Spleen (tissue), 11 donors: ENCODE data around the gene CLEC16A. TPM values are rescaled to one million over a fixed set of nuclear protein-coding genes. Genes with fewer than 3 reads are reported as not detected.

ENCODE experiments used
- DNase-seq: peaks from one replicate; pipeline ENCODE4 v3.0.0-alpha.2; 2020
- H3K27ac ChIP-seq, 8 donors: fragments of 200-600 bp; sonication (generic) in 7 of 8; 1 replicate in 4 of 8; 2 replicates in 4 of 8; pipeline versions ENCODE4 v1.5.0 to v1.8.0; 2016 to 2021; ENCODE audit warnings: inconsistent platforms in 4 of 8, mild to moderate bottlenecking in 4 of 8, moderate library complexity in 1 of 8
- H3K27me3 ChIP-seq, 7 donors: fragments of 200-600 bp; sonication (generic) in 6 of 7; replicated peaks in 1 of 7; 1 replicate in 4 of 7; 2 replicates in 3 of 7; pipeline versions ENCODE4 v1.5.0 to v1.8.0; 2016 to 2021; ENCODE audit warnings: inconsistent platforms in 3 of 7, mild to moderate bottlenecking in 1 of 7
- H3K36me3 ChIP-seq, 6 donors: fragments of 200-600 bp; sonication (generic) in 5 of 6; 1 replicate in 4 of 6; 2 replicates in 2 of 6; pipeline versions ENCODE4 v1.5.0 to v1.8.0; 2016 to 2021; ENCODE audit warnings: inconsistent platforms in 2 of 6
- H3K4me1 ChIP-seq, 6 donors: fragments of 200-600 bp; sonication (generic) in 5 of 6; 1 replicate in 3 of 6; 2 replicates in 3 of 6; pipeline versions ENCODE4 v1.5.0 to v1.8.0; 2016 to 2021; ENCODE audit warnings: inconsistent platforms in 3 of 6
- H3K4me3 ChIP-seq, 8 donors: fragments of 200-600 bp; sonication (generic) in 7 of 8; 1 replicate in 4 of 8; 2 replicates in 4 of 8; pipeline versions ENCODE4 v1.5.0 to v1.8.0; 2016 to 2021; ENCODE audit warnings: inconsistent platforms in 4 of 8, mild to moderate bottlenecking in 4 of 8, moderate library complexity in 2 of 8
- H3K9me3 ChIP-seq, 8 donors: fragments of 200-600 bp; sonication (generic) in 7 of 8; 1 replicate in 4 of 8; 2 replicates in 4 of 8; pipeline versions ENCODE4 v1.5.0 to v1.8.0; 2016 to 2021; ENCODE audit warnings: inconsistent platforms in 4 of 8
- POLR2A ChIP-seq, 3 donors: fragments of 450-650 bp; IDR thresholded peaks; one replicate each; pipeline ENCODE4 v1.5.1; 2017; ENCODE audit warnings: antibody characterized with exemption in 3 of 3, mild to moderate bottlenecking in 1 of 3
- POLR2AphosphoS5 ChIP-seq, 3 donors: sonication (generic); formaldehyde crosslinking; IDR thresholded peaks; one replicate each; pipeline ENCODE4 v1.5.1; 2017; ENCODE audit warnings: antibody characterized with exemption in 3 of 3
- WGBS, 5 donors: extraction: QIAGEN DNeasy Blood & Tissue Kit in 3 of 5; methylation state at CpG; one replicate each; pipeline versions ENCODE4 v1.1.5 to v1.1.7; 2013 to 2018; 5-methylcytosine and 5-hydroxymethylcytosine counted together
- intact Hi-C: fragments of 100-400 bp; cut with DNase I; formaldehyde crosslinking; loops from one replicate; pipeline ENCODE4 v1.15.0; 2023; ENCODE audit warnings: low total_unique reads
- polyA plus RNA-seq, 3 donors: library from polyadenylated mRNA; stranded (reverse); fragments of 200-250 nt; gene quantifications; one replicate each; pipeline ENCODE4 v1.2.1, GENCODE V29; 2013
- total RNA-seq, 7 donors: library from RNA; depleted of rRNA in 3 of 7; stranded (reverse); fragments of >200 nt in 3 of 7; fragmentation: NEBNext Ultra II Directional in 4 of 7; extraction: Animal tissue kit (Norgen Biotek cat#: 25700) in 4 of 7; gene quantifications; one replicate each; pipeline versions ENCODE4 v1.1.0 to v1.2.1, GENCODE V29; 2016 to 2021
- TF ChIP-seq, protein P1 (sequence below), 11 experiments: fragments of 200-600 bp in 7 of 11; fragments of 450-650 bp in 4 of 11; sonication (generic) in 4 of 11; IDR thresholded peaks in 8 of 11; conservative IDR thresholded peaks in 3 of 11; 1 replicate in 7 of 11; 2 replicates in 4 of 11; pipeline versions ENCODE4 v1.4.0 to v1.8.0; 2016 to 2021; ENCODE audit warnings: antibody characterized with exemption in 11 of 11, inconsistent platforms in 4 of 11, mild to moderate bottlenecking in 1 of 11
- donor health status: healthy with polysubstance abuse.
- donor health status: DM: no; HTN: no; CAD: no; lungs with moderate emphysema.
- donor health status: DM: no; HTN: no; CAD: no.
- donor health status: Bipolar disorder and iron deficiency.
- donor health status: healthy.
- donor health status: DM: no; HTN: no; CAD: no.
- donor health status: DM: yes; HTN: yes; CAD: no.

The CLEC16A gene
- total and polyA plus RNA-seq, 10 donors: 7.3 to 54.6 (median 35.1) TPM

DNA sequence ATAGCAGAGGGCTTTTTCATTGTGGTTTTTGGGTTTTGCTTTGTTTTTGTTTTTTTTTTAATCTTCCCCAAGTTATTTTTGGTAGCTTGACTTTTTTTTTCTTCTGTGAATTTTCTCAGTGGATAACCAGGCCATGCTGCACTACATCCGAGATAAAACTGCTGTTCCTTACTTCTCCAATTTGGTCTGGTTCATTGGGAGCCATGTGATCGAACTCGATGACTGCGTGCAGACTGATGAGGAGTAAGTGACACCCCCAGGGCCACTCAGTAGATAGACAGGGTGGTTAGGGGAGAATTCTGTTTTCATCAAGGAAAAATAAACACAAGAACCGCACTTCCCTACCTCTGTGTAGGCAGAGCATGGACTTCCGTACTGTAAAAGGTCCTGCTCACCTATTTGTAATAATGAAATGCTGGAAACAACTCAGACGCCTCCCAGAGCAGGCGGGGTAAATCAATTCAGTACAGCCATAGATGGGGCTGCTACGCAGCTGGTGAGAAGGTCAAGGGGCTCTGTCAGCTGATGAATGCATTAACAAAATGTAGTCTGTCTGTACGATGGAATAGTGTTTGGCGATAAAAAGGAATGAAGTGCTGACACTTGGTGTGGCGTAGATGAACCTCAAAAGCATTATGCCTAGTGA is 28.6 kb downstream of the CLEC16A start:
- Histone ChIP-seq H3K4me3 (no peak overlapping the region), H3K27me3 (no peaks in the 10 kb centered on the region), H3K36me3 (peaks cover 0 to 100% (median 61%) of the 10 kb centered on the region in 6 donors), H3K4me1 (peaks cover 0 to 32% (median 4%) of the 10 kb centered on the region in 6 donors), H3K27ac (no peak overlapping the region), H3K9me3 (no peaks in the 10 kb centered on the region)
- intact Hi-C loops: no loop called here
- 81 to 93% (median 88%) methylated on average over 12 of the region's 12 CpGs for WGBS, 5 donors
- TF ChIP-seq, protein P1, sequence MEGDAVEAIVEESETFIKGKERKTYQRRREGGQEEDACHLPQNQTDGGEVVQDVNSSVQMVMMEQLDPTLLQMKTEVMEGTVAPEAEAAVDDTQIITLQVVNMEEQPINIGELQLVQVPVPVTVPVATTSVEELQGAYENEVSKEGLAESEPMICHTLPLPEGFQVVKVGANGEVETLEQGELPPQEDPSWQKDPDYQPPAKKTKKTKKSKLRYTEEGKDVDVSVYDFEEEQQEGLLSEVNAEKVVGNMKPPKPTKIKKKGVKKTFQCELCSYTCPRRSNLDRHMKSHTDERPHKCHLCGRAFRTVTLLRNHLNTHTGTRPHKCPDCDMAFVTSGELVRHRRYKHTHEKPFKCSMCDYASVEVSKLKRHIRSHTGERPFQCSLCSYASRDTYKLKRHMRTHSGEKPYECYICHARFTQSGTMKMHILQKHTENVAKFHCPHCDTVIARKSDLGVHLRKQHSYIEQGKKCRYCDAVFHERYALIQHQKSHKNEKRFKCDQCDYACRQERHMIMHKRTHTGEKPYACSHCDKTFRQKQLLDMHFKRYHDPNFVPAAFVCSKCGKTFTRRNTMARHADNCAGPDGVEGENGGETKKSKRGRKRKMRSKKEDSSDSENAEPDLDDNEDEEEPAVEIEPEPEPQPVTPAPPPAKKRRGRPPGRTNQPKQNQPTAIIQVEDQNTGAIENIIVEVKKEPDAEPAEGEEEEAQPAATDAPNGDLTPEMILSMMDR (IDR thresholded peaks at IDR 0.05 in 8 of 11, conservative IDR thresholded peaks at IDR 0.05 in 3 of 11): no peak
- TF ChIP-seq POLR2A (IDR thresholded peaks at IDR 0.05): no peak
- TF ChIP-seq POLR2AphosphoS5 (IDR thresholded peaks at IDR 0.05): no peak
- no peak for DNase-seq

DNA sequence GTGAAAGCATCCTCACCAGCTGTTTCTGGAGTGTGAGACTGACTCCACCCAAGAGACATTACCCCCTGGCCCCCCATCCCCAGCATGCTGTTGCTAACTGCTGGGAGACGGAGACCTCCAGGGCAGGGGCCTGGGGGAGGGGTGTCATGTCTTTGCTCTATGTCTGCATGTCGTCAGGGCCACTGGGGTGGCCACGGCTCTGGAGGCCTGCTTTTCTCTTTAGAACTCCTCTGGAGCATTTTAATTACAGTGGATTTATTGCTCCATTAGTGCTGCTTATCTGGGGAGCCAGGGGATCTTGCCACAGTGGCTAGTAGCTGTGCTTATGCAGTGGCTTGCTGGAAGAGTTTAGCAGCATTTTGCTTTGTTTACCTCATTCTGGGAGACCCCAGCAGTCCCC is 32.3 kb downstream of the CLEC16A start:
- intact Hi-C loops: no loop called here
- Histone ChIP-seq H3K27ac (no peak overlapping the region), H3K27me3 (no peaks in the 10 kb centered on the region), H3K4me3 (no peak overlapping the region), H3K9me3 (no peaks in the 10 kb centered on the region), H3K36me3 (peaks cover 0 to 100% (median 66%) of the 10 kb centered on the region in 6 donors), H3K4me1 (peaks cover 0 to 20% (median under 1%) of the 10 kb centered on the region in 6 donors)
- no peak for TF ChIP-seq POLR2A (IDR thresholded peaks at IDR 0.05)
- TF ChIP-seq, protein P1 (IDR thresholded peaks at IDR 0.05 in 8 of 11, conservative IDR thresholded peaks at IDR 0.05 in 3 of 11): no peak
- TF ChIP-seq POLR2AphosphoS5 (IDR thresholded peaks at IDR 0.05): no peak
- no peak for DNase-seq
- 83 to 96% (median 92%) methylated on average over 3 of the region's 3 CpGs for WGBS, 5 donors

DNA sequence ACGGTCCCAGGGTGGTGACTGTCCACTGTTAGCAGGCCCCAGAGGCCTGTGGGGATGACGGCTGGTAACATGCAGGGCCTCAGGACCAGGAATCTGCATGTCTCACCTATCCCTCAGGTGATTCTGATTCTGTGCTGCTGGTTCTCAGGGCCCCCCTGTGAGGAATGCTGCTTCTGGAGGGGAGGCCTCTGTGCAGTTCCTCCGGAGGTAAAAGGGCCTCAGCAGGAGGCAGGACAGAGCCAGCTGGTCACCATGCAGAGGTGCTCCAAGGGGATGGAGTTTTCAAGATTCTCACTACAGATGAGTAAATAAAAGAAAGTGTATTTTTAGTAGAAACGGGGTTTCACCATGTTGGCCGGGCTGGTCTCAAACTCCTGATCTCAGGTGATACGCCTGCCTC is 33.8 kb downstream of the CLEC16A start:
- Histone ChIP-seq H3K4me1 (peaks cover 5 to 22% (median 13%) of the 10 kb centered on the region in 6 donors), H3K36me3 (peaks cover 0 to 100% (median 56%) of the 10 kb centered on the region in 6 donors), H3K4me3 (no peak overlapping the region), H3K27me3 (no peaks in the 10 kb centered on the region), H3K27ac (no peak overlapping the region), H3K9me3 (no peaks in the 10 kb centered on the region)
- TF ChIP-seq, protein P1 (IDR thresholded peaks at IDR 0.05 in 8 of 11, conservative IDR thresholded peaks at IDR 0.05 in 3 of 11): no peak
- TF ChIP-seq POLR2A (IDR thresholded peaks at IDR 0.05) (no peak), POLR2AphosphoS5 (IDR thresholded peaks at IDR 0.05) (no peak)
- DNase-seq: no peak
- intact Hi-C loops: no loop called here
- 90 to 99% (median 95%) methylated on average over 6 of the region's 6 CpGs for WGBS, 5 donors

DNA sequence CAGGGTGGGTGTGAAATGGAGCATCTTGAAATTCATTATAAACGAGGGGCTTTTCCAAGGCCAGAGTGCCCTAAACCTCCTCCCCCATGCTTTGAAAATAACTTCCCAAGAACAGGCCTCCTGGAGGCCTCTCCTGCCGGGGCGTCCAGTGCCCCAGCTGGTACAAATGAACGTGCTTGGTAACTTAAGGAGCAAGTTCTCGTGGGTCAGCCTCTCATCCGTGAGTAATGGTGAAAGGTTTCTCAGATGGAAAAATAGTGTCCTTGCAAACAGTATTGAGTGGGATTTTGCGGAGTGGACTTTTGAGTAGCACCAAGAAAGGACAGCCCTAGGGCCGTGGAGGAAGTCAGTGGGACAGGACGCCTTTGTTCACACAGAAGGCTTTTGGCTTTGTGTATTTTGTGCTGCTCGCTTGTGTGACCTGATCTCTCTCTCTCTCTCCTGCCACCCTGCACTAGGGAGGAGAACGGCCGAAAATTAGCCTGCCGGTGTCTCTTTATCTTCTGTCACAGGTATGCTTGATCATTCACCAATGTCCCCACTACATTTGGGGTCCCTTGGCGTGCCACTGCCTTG is 34.6 kb downstream of the CLEC16A start:
- Histone ChIP-seq H3K27ac (no peak overlapping the region), H3K27me3 (no peaks in the 10 kb centered on the region), H3K9me3 (no peaks in the 10 kb centered on the region), H3K36me3 (peaks cover 0 to 100% (median 52%) of the 10 kb centered on the region in 6 donors), H3K4me1 (peaks cover 6 to 27% (median 14%) of the 10 kb centered on the region in 6 donors), H3K4me3 (no peak overlapping the region)
- WGBS, 5 donors: 89 to 93% (median 92%) methylated on average over 14 of the region's 14 CpGs
- TF ChIP-seq POLR2A (IDR thresholded peaks at IDR 0.05): no peak
- TF ChIP-seq, protein P1 (IDR thresholded peaks at IDR 0.05 in 8 of 11, conservative IDR thresholded peaks at IDR 0.05 in 3 of 11): no peak
- TF ChIP-seq POLR2AphosphoS5 (IDR thresholded peaks at IDR 0.05): no peak
- intact Hi-C loops: no loop called here
- no peak for DNase-seq
